HCT116 (cell line): ENCODE results near the gene MFSD1. TPM values are rescaled to one million over a fixed set of nuclear protein-coding genes. Genes with fewer than 3 reads are reported as not detected.

Experiments
- ATAC-seq: fragments of 200-7000 bp; cut with Tn5 transposase; 2 replicates; pipeline ENCODE4 v1.9.1; 2020; ENCODE audit warnings: mild to moderate bottlenecking, moderate library complexity
- BruUV-seq: library from RNA; stranded (reverse); fragments of 400-500 nt; replicated peaks from 2 replicates; lab custom pipeline; 2021; lab: Mats Ljungman, UMichigan
- CTCF ChIA-PET: fragments of 300-600 bp; sonication (Branson Sonifier 250); formaldehyde crosslinking; loops from one replicate; lab custom pipeline; 2021; ENCODE audit warnings: antibody characterized with exemption; lab: Charles Lee
- POLR2A ChIA-PET: fragments of 300-600, 350-600 bp; sonication (Branson Sonifier 250); formaldehyde crosslinking; loops from one replicate; lab custom pipeline; 2021; ENCODE audit warnings: antibody characterized with exemption; lab: Charles Lee
- RAD21 ChIA-PET, 2 experiments: fragments of 300-600 bp; sonication (Branson Sonifier 250); formaldehyde crosslinking; loops; one replicate each; lab custom pipeline; 2023; ENCODE audit warnings: low total read pairs in 2 of 2; ENCODE audit not compliant: uncharacterized antibody in 2 of 2, unreplicated experiment in 2 of 2, low non-redundant PET in 1 of 2; lab: Charles Lee
- DNase-seq: peaks from one replicate; pipeline ENCODE4 v3.0.0-alpha.2; 2010; ENCODE audit warnings: low read depth, low spot score
- H2AFZ ChIP-seq: fragments of 200-600 bp; shearing (Covaris generic), sonication (generic); 2 replicates; pipeline ENCODE4 v1.6.1; 2017; ENCODE audit warnings: low read depth, mixed run types, mixed read lengths, antibody characterized with exemption, low read length; ENCODE audit not compliant: poor library complexity, severe bottlenecking
- H3K27ac ChIP-seq: 2 replicates; pipeline ENCODE4 v1.5.1; 2012; ENCODE audit warnings: low read depth, low read length
- H3K27me3 ChIP-seq: fragments of 200-600 bp; sonication (generic); 2 replicates; pipeline ENCODE4 v1.6.1; 2016; ENCODE audit warnings: mixed run types, low read length, mixed read lengths; ENCODE audit not compliant: insufficient read depth
- H3K36me3 ChIP-seq, 2 experiments: fragments of 200-500 bp in 1 of 2; fragments of 200-600 bp in 1 of 2; sonication (Bioruptor generic) in 1 of 2; sonication (generic) in 1 of 2; 2 replicates each; pipeline versions ENCODE4 v1.5.1 to v1.6.1; 2014 to 2016; ENCODE audit warnings: low read length in 2 of 2, inconsistent platforms in 1 of 2, mixed read lengths in 1 of 2, mixed run types in 1 of 2; ENCODE audit not compliant: insufficient read depth in 2 of 2, control insufficient read depth in 1 of 2
- H3K4me1 ChIP-seq, 2 experiments: fragments of 200-600 bp in 1 of 2; sonication (generic) in 1 of 2; 2 replicates each; pipeline versions ENCODE4 v1.5.1 to v1.6.1; 2012 to 2017; ENCODE audit warnings: low read length in 2 of 2, inconsistent platforms in 1 of 2, mild to moderate bottlenecking in 1 of 2, mixed read lengths in 1 of 2, mixed run types in 1 of 2, moderate library complexity in 1 of 2; ENCODE audit not compliant: insufficient read depth in 2 of 2, control insufficient read depth in 1 of 2
- H3K4me2 ChIP-seq: fragments of 200-600 bp; sonication (generic); 2 replicates; pipeline ENCODE4 v1.6.1; 2017; ENCODE audit warnings: mixed run types, low read length, mixed read lengths
- H3K4me3 ChIP-seq, 2 experiments: fragments of 200-600 bp in 1 of 2; sonication (generic) in 1 of 2; replicated peaks in 1 of 2; 2 replicates each; pipeline ENCODE4 v1.5.1; 2011 to 2016; ENCODE audit warnings: low read length in 2 of 2, control low read depth in 1 of 2, low read depth in 1 of 2, mild to moderate bottlenecking in 1 of 2, mixed read lengths in 1 of 2, mixed run types in 1 of 2
- H3K79me2 ChIP-seq: fragments of 200-600 bp; sonication (generic); 2 replicates; pipeline ENCODE4 v1.6.1; 2017; ENCODE audit warnings: mild to moderate bottlenecking, mixed run types, low read length, moderate library complexity, mixed read lengths; ENCODE audit not compliant: insufficient read depth
- H3K9ac ChIP-seq: fragments of 200-600 bp; sonication (generic); 2 replicates; pipeline ENCODE4 v1.6.1; 2016; ENCODE audit warnings: low read length, mixed read lengths
- H3K9me2 ChIP-seq: fragments of 200-600 bp; sonication (generic), shearing (Covaris generic); 2 replicates; pipeline ENCODE4 v1.6.1; 2017; ENCODE audit warnings: mixed run types, mild to moderate bottlenecking, moderate library complexity; ENCODE audit not compliant: insufficient read depth
- H3K9me3 ChIP-seq, 2 experiments: fragments of 200-500 bp in 1 of 2; fragments of 200-600 bp in 1 of 2; sonication (Bioruptor generic) in 1 of 2; sonication (generic) in 1 of 2; 2 replicates each; pipeline ENCODE4 v1.6.1; 2014 to 2017; ENCODE audit warnings: low read length in 2 of 2, mixed read lengths in 2 of 2, inconsistent platforms in 1 of 2, low read depth in 1 of 2, mild to moderate bottlenecking in 1 of 2, mixed run types in 1 of 2, moderate library complexity in 1 of 2; ENCODE audit not compliant: control insufficient read depth in 1 of 2, insufficient read depth in 1 of 2
- H4K20me1 ChIP-seq: fragments of 200-600 bp; sonication (generic), shearing (Covaris generic); 2 replicates; pipeline ENCODE4 v1.6.1; 2017; ENCODE audit warnings: mixed run types, mild to moderate bottlenecking, moderate library complexity; ENCODE audit not compliant: insufficient read depth
- ATF3 ChIP-seq: IDR thresholded peaks from 2 replicates; pipeline ENCODE4 v1.6.1; 2012
- CBX3 ChIP-seq: IDR thresholded peaks from 2 replicates; pipeline ENCODE4 v1.6.1; 2012; ENCODE audit warnings: low read depth
- CEBPB ChIP-seq: IDR thresholded peaks from 2 replicates; pipeline ENCODE4 v1.6.1; 2012; ENCODE audit warnings: low read depth
- EGR1 ChIP-seq: IDR thresholded peaks from 2 replicates; pipeline ENCODE4 v1.6.1; 2012; ENCODE audit warnings: low read depth
- EZH2 ChIP-seq: fragments of 200-600 bp; sonication (generic); IDR thresholded peaks from 2 replicates; pipeline ENCODE4 v1.6.1; 2017; ENCODE audit warnings: antibody characterized with exemption, mixed run types
- EZH2phosphoT487 ChIP-seq: fragments of 200-600 bp; IDR thresholded peaks from 2 replicates; pipeline ENCODE4 v1.6.1; 2018; ENCODE audit warnings: antibody characterized with exemption, borderline replicate concordance
- FOSL1 ChIP-seq: IDR thresholded peaks from 2 replicates; pipeline ENCODE4 v1.6.1; 2012; ENCODE audit warnings: low read depth
- JUND ChIP-seq: IDR thresholded peaks from 2 replicates; pipeline ENCODE4 v1.6.1; 2012
- POLR2A ChIP-seq: IDR thresholded peaks from 2 replicates; pipeline ENCODE4 v1.7.0; 2011; ENCODE audit warnings: borderline replicate concordance; ENCODE audit not compliant: insufficient read depth, insufficient read length; ENCODE audit errors: extremely low read depth
- POLR2AphosphoS5 ChIP-seq: IDR thresholded peaks from 2 replicates; pipeline ENCODE4 v1.6.1; 2011; ENCODE audit warnings: mild to moderate bottlenecking, low read depth, low read length, moderate library complexity
- RAD21 ChIP-seq: IDR thresholded peaks from 2 replicates; pipeline ENCODE4 v1.6.1; 2012; ENCODE audit warnings: low read depth, mild to moderate bottlenecking
- SIN3A ChIP-seq: IDR thresholded peaks from 2 replicates; pipeline ENCODE4 v1.6.1; 2012; ENCODE audit warnings: low read depth
- SP1 ChIP-seq: IDR thresholded peaks from 2 replicates; pipeline ENCODE4 v1.6.1; 2012; ENCODE audit warnings: low read depth
- SRF ChIP-seq: IDR thresholded peaks from 2 replicates; pipeline ENCODE4 v1.6.1; 2012; ENCODE audit warnings: low read depth
- TCF7L2 ChIP-seq: IDR thresholded peaks from 2 replicates; pipeline ENCODE4 v1.7.0; 2011; ENCODE audit warnings: borderline replicate concordance, inconsistent platforms; ENCODE audit not compliant: insufficient read depth, insufficient read length; ENCODE audit errors: extremely low read depth
- ZFX ChIP-seq: fragments of 450-650 bp; IDR thresholded peaks from 2 replicates; pipeline ENCODE4 v1.6.1; 2017
- ZNF274 ChIP-seq: fragments of 200-500 bp; sonication (Bioruptor generic); IDR thresholded peaks from 2 replicates; pipeline ENCODE4 v1.6.1; 2014; ENCODE audit warnings: mild to moderate bottlenecking, low read depth, low read length, inconsistent platforms
- intact Hi-C: fragments of 100-400 bp; cut with micrococcal nuclease; formaldehyde crosslinking; loops from 2 replicates; pipeline ENCODE4 v1.10.0; 2022
- total RNA-seq: library from RNA; stranded (reverse); gene quantifications from one replicate; pipeline ENCODE4 v1.2.1, GENCODE V29; 2021; ENCODE audit not compliant: unreplicated experiment
- TF ChIP-seq, protein P1 (sequence below): IDR thresholded peaks from 2 replicates; pipeline ENCODE4 v1.6.1; 2011; ENCODE audit warnings: mild to moderate bottlenecking, low read length, moderate library complexity; ENCODE audit not compliant: insufficient replicate concordance; ENCODE audit errors: extremely low read depth
- TF ChIP-seq, protein P2 (sequence below): IDR thresholded peaks from 2 replicates; pipeline ENCODE4 v1.6.1; 2012
- TF ChIP-seq, protein P3 (sequence below): IDR thresholded peaks from 2 replicates; pipeline ENCODE4 v1.6.1; 2012; ENCODE audit warnings: low read depth

Gene MFSD1
- total RNA-seq, 1 experiment from 2014 or later, result 12.8 TPM

DNA sequence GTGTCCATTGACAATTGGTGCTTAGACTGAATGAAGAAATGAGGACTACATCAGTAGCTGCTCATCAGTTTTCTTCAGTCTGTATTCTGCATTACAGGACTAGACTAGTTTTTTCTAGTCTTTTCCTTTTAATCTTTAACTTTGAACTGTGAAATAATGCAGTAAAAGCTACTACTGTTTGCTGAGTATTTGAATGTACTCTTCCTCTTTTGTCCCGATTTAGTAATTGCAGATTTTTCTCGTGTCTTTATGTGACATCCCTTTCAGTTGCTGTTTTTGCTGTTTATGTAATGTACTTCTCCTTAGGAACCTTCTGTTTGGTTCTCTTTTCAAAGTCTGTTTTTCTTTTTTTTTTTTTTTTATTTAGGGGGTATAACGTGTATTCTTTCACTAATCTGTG lies 17.4 kb downstream of the MFSD1 start:
- Histone ChIP-seq H3K36me3 (no peaks in the 10 kb centered on the region; a peak in 1 of 4 replicates), H3K4me3 (no peak overlapping the region), H3K9ac (no peak overlapping the region), H3K4me1 (no peaks in the 10 kb centered on the region), H3K9me2 (no peaks in the 10 kb centered on the region), H2AFZ (no peak overlapping the region), H3K27ac (no peak overlapping the region), H3K27me3 (no peaks in the 10 kb centered on the region), H4K20me1 (no peaks in the 10 kb centered on the region), H3K4me2 (no peak overlapping the region), H3K9me3 (no peaks in the 10 kb centered on the region), H3K79me2 (no peaks in the 10 kb centered on the region)
- ChIA-PET CTCF (no interaction called here), POLR2A (no interaction called here), RAD21 (no interaction called here)
- no peak for ATAC-seq
- DNase-seq, result no peak
- intact Hi-C loops, result no loop called here
- TF ChIP-seq EZH2phosphoT487 (no peak), CBX3 (no peak), ZNF274 (no peak), EZH2 (no peak), POLR2AphosphoS5 (no peak), FOSL1 (no peak), CEBPB (no peak), SRF (no peak), JUND (no peak), POLR2A (no peak), TCF7L2 (no peak), EGR1 (no peak), RAD21 (no peak), SP1 (no peak), SIN3A (no peak), ATF3 (no peak), ZFX (no peak)
- TF ChIP-seq, protein P1, sequence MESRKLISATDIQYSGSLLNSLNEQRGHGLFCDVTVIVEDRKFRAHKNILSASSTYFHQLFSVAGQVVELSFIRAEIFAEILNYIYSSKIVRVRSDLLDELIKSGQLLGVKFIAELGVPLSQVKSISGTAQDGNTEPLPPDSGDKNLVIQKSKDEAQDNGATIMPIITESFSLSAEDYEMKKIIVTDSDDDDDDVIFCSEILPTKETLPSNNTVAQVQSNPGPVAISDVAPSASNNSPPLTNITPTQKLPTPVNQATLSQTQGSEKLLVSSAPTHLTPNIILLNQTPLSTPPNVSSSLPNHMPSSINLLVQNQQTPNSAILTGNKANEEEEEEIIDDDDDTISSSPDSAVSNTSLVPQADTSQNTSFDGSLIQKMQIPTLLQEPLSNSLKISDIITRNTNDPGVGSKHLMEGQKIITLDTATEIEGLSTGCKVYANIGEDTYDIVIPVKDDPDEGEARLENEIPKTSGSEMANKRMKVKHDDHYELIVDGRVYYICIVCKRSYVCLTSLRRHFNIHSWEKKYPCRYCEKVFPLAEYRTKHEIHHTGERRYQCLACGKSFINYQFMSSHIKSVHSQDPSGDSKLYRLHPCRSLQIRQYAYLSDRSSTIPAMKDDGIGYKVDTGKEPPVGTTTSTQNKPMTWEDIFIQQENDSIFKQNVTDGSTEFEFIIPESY, result no peak
- TF ChIP-seq, protein P2, sequence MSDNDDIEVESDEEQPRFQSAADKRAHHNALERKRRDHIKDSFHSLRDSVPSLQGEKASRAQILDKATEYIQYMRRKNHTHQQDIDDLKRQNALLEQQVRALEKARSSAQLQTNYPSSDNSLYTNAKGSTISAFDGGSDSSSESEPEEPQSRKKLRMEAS, result no peak
- TF ChIP-seq, protein P3, sequence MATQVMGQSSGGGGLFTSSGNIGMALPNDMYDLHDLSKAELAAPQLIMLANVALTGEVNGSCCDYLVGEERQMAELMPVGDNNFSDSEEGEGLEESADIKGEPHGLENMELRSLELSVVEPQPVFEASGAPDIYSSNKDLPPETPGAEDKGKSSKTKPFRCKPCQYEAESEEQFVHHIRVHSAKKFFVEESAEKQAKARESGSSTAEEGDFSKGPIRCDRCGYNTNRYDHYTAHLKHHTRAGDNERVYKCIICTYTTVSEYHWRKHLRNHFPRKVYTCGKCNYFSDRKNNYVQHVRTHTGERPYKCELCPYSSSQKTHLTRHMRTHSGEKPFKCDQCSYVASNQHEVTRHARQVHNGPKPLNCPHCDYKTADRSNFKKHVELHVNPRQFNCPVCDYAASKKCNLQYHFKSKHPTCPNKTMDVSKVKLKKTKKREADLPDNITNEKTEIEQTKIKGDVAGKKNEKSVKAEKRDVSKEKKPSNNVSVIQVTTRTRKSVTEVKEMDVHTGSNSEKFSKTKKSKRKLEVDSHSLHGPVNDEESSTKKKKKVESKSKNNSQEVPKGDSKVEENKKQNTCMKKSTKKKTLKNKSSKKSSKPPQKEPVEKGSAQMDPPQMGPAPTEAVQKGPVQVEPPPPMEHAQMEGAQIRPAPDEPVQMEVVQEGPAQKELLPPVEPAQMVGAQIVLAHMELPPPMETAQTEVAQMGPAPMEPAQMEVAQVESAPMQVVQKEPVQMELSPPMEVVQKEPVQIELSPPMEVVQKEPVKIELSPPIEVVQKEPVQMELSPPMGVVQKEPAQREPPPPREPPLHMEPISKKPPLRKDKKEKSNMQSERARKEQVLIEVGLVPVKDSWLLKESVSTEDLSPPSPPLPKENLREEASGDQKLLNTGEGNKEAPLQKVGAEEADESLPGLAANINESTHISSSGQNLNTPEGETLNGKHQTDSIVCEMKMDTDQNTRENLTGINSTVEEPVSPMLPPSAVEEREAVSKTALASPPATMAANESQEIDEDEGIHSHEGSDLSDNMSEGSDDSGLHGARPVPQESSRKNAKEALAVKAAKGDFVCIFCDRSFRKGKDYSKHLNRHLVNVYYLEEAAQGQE, result no peak
- no TSS peak for BruUV-seq
